ENCODE measurements around the gene PEX11A.

Gene PEX11A

GRCh38 chr15:89654301-89654761 is 36.2 kb downstream of the PEX11A start:
- DNase-seq = no peak

GRCh38 chr15:89653578-89653977 is 37.0 kb downstream of the PEX11A start:
- DNase-seq = no peak

GRCh38 chr15:89652666-89653065 is 37.9 kb downstream of the PEX11A start:
- DNase-seq = no peak

GRCh38 chr15:89652131-89652530 is 38.4 kb downstream of the PEX11A start:
- DNase-seq = no peak

GRCh38 chr15:89649716-89650115 is 40.8 kb downstream of the PEX11A start:
- no peak for DNase-seq

GRCh38 chr15:89649013-89649625 is 41.4 kb downstream of the PEX11A start:
- no peak for DNase-seq

GRCh38 chr15:89648106-89649012 is 42.2 kb downstream of the PEX11A start:
- no peak for DNase-seq

GRCh38 chr15:89647191-89647851 is 43.2 kb downstream of the PEX11A start:
- peak; percentile 84 for DNase-seq

GRCh38 chr15:89646416-89647141 is 44.0 kb downstream of the PEX11A start:
- no peak for DNase-seq

- no peak for DNase-seq
Measured at GRCh38 chr15:89645680-89646079, 44.9 kb downstream of the PEX11A start.

- DNase-seq = no peak
Measured at GRCh38 chr15:89642106-89642505, 48.4 kb downstream of the PEX11A start.

GRCh38 chr15:89641053-89641452 is 49.5 kb downstream of the PEX11A start:
- DNase-seq = no peak

- DNase-seq = no peak
Measured at GRCh38 chr15:89640245-89640644, 50.3 kb downstream of the PEX11A start.

- DNase-seq = no peak
Measured at GRCh38 chr15:89633585-89633984, 57.0 kb downstream of the PEX11A start.

- DNase-seq = no peak
Measured at GRCh38 chr15:89632563-89633430, 57.8 kb downstream of the PEX11A start.

GRCh38 chr15:89631902-89632264 is 58.7 kb downstream of the PEX11A start:
- no peak for DNase-seq
